Stomach (tissue), 4 donors: ENCODE data around the gene B4GALT4.

Source experiments
- CTCF ChIP-seq, 7 experiments: fragments of 450-650 bp in 4 of 7; fragments of 200-600 bp in 3 of 7; sonication (generic) in 3 of 7; IDR thresholded peaks; one replicate each; pipeline ENCODE4 v1.5.1; 2016 to 2019; ENCODE audit warnings: antibody characterized with exemption in 7 of 7, control low read depth in 2 of 7, mild to moderate bottlenecking in 1 of 7
- POLR2AphosphoS5 ChIP-seq, 3 donors: sonication (generic); formaldehyde crosslinking; IDR thresholded peaks; one replicate each; pipeline ENCODE4 v1.6.1; 2016; ENCODE audit warnings: antibody characterized with exemption in 3 of 3

DNA sequence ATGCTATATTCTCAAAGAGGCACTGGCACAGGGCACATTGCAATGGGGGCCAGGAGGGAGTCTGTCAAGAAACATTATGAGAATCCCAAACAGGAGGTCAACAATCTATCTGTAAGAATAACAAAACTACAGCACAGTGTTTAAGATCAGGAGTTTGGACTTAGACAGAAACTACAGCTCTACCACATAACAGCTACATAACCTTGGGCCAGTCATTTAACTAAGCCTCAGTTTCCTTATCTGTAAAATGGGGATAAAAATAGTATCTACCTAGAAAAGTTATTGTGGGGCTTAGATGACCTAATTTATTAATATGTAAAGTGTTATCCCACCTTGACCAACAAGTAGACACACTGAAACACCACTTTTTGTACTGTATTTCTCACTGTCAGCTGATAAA, 9.9 kb downstream of the B4GALT4 start:
- no peak for TF ChIP-seq CTCF (IDR thresholded peaks at IDR 0.05)
- TF ChIP-seq POLR2AphosphoS5 (IDR thresholded peaks at IDR 0.05), result no peak
